GM20431 (cell line): ENCODE results near the gene GSG1.
"Not testable (repeated sequence)": the region's sequence is repeated elsewhere in the genome, so short reads cannot be mapped to it uniquely, and the experiment has no call there.

Experiments used
- in situ Hi-C: fragments of 300-500 bp; cut with MseI, MboI; formaldehyde crosslinking; loops from one replicate; pipeline ENCODE4 v1.15.0; 2020; ENCODE audit warnings: low sequenced_read_pairs; ENCODE audit not compliant: unreplicated experiment

Gene GSG1

DNA sequence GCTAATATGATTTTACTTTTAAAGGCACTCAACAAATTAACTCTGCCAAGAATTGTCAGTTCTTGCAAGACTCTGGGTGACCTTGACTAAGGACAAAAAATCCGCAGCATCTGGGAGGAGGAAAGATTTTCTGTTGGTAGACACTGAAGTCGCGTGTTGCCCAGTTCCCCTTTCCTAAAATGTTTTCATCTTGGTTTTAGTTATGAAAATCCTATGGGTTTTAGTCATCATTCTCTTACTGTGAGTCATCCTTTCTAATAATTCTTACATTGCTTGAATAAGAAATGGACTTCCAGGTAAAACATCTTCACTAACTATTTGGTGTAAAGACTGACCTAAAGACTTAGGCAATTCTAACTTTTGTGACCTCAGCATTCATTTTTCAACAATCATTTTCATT, 9.1 kb downstream of the GSG1 start:
- in situ Hi-C loops = no loop called here

DNA sequence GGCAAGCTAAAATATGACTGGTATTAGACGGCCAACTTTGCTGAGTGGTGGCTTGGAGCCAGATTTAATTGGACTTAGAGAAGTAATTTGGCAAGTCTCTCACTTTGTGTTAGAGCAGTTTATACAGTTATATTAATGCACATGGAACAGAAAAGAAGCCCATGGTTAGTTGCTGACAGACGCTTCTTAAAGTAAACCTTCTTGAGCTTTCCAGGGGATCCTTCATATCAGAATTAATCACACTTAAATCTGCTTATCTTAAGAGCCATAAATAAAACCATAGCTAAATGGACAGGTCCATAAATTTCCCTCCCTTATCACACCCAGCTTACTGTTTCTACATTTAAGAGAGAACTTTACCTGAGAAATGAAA, 9.6 kb downstream of the GSG1 start:
- in situ Hi-C loops = no loop called here

DNA sequence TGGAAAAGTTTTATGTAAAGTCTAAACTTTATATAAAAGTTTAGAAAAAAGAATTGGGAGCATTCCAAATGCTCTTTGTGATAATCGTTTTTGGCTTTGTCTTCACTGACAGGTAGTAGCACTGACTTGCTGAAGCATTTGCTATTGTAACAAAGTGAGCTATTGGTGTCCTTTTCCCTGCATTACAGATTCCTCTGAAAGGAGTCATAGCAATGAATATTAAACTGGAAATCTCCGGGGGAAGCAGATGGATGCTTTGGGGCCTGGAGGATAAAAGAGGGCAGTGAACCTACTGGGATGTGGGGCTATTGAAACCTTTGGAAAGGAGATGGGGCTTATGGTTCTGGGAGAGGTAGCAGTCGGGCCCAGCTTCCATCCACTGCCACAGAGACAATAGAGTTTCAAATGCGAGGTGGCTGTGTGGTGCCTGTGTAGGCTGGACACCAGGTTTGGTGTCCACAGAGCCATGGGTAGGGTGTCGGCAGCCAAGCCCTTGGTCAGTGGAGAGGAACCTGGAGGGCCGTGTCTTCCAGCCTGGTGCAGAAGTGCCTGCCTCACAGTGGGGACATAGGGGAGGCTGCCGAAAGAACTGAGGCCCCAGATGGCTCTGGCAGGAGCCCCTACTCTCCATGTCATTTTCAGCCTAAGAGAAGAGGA, 10.1 kb downstream of the GSG1 start:
- in situ Hi-C loops = no loop called here

DNA sequence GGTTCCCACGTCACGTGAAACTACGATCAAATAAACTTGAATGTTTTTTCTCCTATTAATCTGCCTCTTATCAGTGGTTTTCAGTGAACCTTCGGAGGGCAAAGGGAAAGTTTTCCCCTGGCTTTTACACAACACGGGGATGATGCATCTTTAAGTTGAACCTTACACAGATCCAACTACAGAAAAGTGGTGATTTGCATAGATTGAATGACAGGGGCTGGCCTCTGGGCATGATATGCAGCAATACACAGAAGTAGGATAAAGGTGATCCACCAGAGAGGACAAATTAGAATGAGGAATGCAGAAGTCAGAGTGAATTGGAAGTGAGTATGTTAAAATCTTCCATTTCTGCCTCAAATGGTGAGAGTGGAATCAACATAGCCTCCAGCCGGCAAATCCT, 11.6 kb downstream of the GSG1 start:
- in situ Hi-C loops = no loop called here

DNA sequence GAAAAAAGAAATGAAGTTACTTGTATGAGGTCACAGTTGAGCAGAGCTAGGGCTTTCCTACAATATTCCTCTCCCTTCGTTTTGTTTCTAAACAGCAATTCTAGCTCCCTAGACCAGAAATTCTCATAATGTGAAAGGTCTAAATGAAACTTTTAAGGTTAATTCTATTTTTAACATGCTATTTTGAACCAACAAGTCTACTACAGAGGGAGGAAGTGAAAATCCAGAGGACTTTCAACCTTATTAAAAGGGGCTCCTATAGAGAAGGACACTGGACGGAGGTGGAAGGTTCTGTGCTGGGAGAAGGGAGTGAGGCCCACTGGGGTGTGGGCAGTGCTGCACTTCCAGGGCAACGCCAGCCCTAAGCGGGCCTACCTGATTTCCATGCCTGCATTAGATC, 13.4 kb downstream of the GSG1 start:
- in situ Hi-C loops = no loop called here

DNA sequence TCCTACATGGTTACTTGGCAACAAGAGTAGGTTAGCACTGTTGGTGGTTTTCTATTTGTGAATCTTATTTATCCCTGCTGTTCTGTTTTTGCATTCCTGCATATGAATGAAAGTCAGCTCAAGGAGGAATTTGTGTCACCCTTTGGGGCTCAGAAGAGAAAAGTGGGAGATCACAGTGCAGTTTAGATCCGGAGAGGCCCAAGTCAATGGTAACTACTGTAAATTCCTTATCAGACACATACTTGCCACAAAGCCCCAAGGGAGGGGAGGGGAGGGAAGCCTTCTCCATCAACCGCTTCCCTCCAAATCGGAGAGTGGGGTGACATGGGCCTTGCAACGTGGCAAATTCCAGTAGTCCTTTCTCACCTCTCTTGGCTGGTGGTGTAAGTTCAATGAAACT, 15.0 kb downstream of the GSG1 start:
- in situ Hi-C loops = no loop called here

DNA sequence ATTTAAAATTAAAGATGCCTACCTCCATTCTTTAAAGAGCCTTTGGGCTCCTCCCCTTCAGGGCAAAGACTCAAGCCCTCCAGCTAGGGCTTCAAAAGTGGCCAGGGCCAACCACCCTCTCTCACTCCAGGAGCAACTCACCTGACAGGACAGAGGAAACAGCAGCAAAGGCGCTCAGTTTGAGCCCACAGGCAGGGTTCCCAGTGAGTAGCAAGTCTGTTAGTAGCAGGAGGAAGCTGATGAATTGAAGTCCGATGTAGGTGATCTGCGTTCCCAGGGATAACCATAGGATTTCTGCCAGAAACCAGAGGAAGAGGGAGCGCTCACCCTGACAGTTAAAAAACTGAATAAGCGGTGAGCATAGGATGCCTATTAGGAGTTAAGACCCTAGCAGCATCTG, 15.7 kb downstream of the GSG1 start:
- in situ Hi-C loops = no loop called here

DNA sequence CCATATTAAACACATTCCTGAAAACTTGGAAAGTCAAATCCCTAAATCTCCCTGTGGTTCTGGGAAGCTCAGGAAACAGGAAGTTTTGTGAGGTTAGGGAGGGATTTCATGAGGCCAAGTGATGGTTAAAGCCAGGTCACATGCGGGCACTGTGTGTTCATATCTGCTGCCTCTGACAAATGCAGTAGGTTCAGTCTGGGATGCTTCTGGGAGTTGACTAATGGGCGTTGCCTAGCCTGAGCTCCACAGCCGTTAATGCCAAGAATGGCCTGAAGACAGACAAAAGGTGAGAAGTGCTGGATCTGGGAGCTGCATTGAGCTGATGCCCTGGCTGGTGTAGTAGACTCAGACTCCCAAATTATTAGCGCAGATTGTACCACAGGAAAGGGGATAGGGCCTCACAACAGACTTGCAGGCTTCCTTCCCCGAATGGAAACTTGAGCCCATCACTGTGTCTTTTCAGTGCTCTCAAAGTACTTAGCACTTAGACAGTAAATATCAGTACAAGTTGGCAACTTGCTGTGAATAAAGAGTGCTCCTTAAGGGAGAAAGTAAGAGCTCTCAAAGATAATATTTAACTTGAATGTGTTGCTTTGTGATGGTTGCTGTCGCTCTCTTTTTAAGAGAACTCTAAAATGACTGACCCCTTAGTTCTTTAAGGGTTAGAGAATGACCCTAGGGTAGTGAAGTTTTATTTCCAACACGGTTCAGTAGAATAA, 17.3 kb downstream of the GSG1 start:
- in situ Hi-C loops = no loop called here

DNA sequence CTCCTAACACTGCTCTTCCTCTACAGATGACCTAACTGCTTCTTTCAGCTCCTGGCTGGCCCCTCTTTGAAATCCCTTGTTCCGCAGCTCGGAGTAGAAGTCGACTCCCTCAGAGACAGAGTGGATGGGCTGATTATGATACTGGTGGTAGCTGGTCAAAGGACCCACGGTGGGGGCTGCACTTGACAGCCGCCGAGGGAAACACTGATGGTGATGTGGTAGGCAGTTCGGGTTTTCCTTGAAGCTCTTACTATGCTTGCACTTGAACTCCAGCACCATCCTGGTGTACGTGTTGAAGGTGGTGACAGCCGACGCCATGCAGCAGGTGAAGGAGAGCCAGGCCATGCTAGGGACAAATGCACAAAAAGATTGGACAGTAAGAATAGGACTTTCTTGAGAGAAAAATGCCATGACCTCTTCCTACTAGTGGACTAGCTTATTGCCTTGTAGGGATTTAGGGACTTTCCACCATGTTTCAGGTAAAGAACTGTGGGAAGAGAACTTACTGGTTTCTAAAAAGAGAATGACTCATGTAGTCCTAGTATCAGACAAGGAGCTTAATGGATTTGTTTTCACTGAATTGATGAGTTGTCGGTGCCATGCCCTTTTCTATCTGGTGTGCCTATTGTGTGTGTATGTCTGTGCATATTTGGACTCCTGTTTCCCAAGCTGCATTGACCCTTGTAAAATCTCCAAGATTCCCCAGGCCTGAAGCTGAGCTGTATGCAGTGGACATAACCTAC, 18.4 kb downstream of the GSG1 start:
- in situ Hi-C loops = no loop called here

DNA sequence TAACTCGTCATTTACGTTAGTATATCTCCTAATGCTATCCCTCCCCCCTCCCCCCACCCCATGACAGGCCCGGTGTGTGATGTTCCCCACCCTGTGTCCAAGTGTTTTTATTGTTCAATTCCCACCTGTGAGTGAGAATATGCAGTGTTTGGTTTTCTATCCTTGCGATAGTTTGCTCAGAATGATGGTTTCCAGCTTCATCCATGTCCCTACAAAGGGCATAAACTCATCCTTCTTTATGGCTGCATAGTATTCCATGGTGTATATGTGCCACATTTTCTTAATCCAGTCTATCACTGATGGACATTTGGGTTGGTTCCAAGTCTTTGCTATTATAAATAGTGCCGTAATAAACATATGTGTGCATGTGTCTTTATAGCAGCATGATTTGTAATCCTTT, 19.8 kb downstream of the GSG1 start:
- in situ Hi-C loops = not testable (repeated sequence)

DNA sequence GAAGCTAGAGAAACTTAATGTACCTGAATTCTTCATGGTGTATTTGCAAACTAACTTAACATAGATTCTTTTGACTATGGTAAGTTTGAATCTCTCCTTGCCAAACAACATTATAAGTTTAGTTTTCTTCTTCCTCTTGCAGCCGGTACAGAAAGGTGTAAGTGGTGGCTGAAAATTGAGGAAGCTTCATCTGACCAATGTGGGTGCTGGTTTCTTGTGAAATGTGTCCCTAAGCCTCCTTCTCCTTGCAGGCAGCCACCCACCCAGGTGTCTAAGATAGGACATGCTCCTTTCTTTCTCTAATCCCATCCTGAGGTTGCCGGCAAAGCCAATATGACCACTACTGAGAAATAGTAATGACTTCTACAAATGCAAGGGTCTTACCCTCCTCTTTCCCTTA, 20.6 kb downstream of the GSG1 start:
- in situ Hi-C loops = no loop called here

DNA sequence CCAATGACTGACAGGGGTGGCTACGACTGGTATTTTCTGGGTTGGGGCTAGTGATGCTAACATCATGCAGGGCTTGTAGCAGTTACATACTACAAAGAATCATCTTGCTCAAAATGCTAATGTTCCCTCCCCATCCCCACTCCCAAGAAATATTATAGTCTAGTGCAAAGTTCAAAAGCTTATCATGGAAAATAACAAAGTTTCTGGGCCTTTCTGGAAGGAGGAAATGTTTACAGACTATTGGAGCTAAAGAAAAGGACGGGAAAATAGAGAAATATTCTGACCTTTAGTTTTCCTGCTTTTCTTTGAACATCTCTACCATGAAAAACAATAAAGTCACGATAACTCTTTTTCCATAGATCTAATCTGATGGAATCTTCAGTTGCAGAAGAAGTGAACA, 23.2 kb downstream of the GSG1 start:
- in situ Hi-C loops = no loop called here

DNA sequence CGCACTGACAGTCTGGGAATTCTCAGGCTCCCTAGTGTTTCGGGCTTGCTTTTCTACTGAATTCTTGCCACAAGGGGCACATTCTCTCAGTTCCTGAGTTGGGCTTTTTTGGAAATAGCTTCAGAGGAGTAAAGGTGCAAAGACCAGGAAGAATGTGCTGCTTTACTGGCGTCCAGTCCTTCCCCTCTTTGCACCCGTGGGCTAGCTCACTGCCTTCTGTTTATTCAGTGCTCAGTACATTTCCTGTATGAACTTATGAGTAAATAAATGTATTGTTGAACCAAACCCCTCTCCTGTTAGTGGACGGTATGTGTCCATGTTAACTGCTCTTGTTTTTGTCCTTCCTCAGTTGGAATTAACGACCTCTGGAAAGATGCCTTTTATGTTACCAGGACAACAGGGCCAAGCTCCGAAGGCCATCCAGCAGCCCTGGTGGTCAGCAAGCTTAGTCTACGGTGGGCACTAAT, 24.0 kb downstream of the GSG1 start:
- in situ Hi-C loops = no loop called here

DNA sequence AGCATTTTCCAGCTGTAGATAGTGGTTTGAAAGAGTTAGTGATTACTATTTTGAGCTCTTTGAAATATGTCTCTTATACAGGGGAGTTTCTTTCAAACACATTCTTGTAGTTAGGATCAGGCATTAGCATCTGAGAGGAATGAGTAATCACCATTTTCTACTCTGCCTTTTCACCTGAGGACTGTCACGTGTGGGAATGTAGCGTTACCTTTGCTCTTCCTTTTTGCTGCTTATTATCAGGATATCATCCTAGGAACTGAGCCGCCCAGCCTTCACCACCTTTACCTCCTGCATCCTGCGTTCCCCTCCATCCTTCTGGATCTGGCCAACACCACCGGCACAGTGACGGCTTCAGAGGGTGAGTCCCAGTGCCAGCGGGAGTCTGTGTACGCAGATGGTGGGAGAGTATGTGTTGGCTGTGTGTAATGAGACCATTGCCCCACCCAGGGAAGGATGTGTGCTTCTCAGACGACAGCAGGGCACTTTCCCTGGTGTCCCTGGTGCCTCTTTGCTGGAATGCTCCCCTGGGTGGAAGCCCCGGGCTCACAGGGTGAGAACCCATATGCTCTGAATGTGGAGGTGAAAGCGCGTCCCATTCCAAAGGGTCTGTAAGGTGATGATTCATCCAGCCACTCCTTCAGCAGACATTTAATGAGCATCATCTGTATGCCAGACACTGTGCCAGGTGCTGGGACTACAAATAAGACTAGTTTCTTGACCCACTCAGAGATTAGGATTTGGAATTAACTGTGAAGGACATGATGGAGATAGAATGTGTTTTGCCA, 27.5 kb downstream of the GSG1 start:
- in situ Hi-C loops = no loop called here

DNA sequence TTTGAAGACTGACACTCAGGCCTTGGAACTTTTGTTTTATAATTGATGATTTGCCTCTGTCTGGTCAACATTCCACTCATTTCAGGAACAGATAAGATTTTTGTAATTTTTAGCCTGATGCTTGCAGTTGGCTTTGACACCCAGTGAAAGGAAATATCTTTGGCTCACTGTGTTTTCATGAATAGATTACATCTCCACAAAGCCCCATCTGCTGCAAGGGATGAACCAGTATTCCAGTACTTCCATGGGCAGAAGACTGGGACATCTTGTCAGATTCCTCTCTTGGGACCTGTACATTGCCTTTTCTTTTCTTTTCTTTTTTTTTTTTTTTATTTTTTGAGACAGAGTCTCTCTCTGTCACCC, 28.4 kb downstream of the GSG1 start:
- in situ Hi-C loops = no loop called here

DNA sequence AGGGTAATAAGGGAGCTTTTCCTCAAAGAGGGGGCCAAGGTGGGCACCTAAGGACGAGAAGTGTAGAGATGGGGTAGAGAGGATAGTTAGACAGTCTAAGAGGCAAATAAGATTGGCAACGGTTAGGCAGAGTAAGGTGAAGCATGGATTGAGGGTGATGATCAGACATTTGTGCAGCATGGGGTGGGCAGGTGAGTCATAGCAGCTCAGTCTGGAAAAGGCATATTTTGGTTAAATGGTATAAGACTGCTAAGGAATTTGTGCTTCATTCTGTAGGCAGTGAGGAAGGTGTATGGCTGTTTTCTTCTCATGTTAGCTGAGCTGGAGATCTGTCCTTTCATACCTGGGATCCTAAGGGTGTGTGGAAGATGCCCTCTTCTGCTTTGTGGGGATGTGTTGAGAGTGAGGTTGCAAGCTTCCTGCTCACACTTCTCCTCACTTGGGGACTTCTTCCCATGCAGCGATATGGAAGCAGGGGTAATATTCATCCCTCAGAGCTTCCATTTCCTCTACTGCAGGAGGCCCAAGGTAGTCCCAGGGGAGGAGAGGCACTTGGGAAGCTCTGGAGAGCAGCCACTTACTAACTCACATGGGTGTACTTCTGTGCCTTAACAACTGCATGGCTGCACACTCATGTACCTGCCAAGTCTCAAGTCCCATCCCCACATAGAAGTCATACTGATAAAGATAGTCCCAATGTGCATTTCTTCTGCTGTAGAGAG, 28.9 kb downstream of the GSG1 start:
- in situ Hi-C loops = no loop called here

DNA sequence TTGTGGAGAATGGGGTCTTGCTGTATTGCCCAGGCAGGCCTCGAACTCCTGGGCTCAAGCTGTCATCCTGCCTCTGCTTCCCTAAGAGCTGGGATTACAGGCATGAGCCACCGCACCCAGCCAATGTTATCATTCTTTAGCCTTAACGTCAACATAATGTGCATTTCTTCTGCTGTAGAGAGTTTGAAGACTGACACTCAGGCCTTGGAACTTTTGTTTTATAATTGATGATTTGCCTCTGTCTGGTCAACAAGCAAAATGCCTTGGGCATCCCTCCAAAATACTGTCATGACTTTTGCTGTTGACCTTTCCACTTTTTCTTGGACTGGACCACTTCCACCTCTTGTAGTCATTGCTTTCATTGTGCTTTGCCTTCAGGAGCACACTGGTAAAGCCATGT, 30.3 kb downstream of the GSG1 start:
- in situ Hi-C loops = no loop called here

DNA sequence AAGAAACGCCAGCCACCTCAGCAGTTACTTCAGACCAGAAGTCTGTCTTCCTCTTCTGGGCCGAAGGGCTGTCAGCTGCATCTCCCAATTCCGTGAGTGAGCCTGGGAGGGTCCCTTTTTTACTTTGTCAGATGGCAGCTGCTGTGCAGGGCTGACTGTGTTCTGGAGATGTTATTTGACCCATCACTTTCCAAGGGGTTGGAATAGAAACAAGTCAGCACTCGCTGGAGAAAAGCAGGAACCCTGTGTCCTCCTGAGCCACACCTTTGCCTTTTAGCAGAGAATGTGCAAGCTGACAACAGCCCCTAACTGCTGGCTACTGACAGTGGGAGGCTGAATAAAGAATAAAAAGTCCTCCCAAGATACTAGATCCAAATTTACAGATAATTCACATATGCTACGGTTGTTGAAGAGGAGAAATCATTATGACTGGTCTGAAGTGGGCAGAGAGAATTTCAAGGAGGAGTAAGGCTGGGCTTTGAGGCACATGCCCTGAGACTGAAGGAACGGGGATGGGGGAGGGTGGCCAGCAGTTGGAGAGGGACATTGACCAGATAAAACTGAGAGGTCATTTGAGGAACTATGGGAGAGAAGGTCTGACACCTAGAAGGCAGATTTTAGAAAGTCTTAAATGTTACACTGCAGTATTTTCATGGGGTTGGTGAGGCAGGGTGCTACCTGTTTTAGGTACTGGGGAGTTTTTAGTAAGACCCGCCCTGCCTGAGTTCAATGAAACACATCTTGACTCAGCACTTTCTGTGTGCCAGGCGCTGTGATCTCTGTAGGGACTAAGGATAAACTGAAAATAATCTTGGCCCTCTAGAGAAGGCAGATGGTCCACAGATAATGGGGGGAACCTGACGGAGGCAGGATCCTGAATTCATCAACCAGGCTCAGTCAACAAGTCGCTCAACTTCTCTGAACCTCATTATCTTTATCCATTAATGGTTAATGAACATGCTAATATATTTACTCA, 31.9 kb downstream of the GSG1 start:
- in situ Hi-C loops = no loop called here

DNA sequence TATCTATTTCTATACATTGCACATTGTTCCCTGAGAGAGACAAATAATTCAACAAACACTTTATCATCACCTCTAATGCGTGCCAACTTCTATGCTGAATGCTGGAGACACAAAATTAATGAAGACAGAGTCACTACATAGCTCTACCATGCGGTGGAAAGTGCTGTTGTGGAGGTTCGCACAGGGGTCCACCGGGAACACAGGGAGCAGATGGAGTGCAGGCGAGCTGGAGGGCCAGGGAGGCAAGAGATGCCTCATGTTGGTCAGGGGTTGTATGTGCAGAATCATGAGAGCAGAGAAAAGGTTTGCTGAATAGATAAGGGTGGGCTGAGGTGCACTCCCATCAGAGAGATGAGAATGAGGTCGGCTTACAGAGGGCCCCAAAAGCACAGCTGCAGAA, 34.1 kb downstream of the GSG1 start:
- in situ Hi-C loops = no loop called here
